ENCODE data around the gene PPIL1.
"Not testable (repeated sequence)": the region's sequence is repeated elsewhere in the genome, so short reads cannot be mapped to it uniquely, and the experiment has no call there.

PPIL1 gene

DNA sequence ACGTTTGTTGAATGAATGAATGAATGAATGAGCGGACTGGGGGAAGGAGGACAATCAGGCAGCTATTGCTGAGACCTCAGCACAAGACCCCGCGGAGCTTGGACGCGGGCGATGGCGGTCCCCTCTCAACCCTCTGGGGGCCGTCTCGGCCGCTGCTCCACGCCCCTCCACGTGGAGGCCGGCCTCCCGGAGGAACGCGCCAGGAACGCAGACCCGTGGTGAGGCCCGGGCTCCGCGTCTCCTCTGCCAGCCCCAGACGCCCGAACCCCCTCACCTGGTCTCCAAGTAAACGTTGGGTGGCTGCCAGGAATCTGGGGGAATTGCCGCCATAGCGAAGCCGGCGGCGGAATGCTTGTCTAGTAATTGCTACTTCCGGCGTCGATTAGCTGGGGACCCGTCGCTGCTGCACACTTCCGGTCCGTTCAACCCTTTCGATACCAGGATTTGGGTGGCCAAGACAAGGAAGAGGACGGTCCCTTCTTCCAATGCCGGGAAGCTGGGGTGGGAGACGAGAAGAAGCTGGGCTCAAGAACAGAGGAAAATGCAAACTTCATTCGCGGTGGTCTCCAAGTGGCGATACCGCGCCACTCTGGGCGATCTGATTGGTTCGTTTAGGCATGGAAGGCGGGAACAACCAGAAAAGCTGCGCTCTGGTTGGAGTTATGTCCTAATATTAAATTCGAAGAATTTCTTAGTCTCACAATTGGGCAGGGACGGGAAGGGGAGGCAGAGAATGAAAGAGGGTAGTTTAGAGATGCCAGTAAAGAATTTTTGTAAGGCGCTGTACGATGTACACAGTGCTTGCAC, at the start of gene PPIL1:
PPIL1 (minus strand) TSS at position 361 of the 807 bp plus-strand sequence; CDS start at position 330, 31 bp downstream.
- H3K4me3 ChIP-seq (ENCODE audit: low read depth, low read length) = peak within 1 kb of the TSS; percentile 89
- DNase-seq (ENCODE audit: low read depth) = peak; percentile 64

DNA sequence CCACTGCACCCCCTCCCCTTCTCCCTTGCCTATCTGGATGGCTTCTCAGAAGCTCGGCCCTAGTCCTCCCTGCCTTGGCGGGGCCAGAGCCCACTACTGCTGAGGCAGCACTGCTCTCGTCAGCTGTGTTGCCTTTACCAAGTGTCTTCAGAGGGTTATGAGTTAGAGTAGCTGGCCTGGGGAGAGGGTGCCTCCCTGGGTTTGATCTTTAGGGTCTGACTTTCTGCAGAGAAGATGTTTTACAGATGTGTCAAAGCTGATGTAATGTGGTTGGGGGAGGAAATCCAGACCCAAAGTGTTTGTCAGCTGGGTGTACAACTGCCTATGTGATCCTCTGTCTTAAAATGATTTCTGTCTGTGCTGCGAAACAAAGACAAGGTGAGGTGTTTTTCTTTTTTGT, 49.5 kb upstream of the PPIL1 start:
- DNase-seq (ENCODE audit: low read depth) = peak; percentile 38
- no peak overlapping the region for H3K4me3 ChIP-seq (ENCODE audit: low read depth, low read length)

DNA sequence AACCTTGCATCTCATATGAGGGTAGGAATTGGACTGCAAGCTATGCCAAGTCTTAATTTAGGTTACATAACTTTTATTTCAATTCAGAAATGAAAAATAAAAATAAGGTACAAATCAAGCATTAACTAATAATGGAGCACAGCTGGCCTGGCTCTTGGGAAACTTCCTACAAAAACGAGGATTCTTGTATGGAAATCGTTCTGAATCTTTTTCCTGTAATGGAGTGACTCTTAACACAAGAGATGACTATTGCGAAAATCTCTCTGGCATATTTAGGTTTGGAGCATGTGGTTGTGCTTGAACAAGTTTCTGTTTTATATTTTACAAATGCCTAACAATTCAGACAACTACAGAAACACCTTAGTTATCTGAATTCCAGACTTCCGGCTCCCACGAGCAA, 45.9 kb upstream of the PPIL1 start:
- DNase-seq (ENCODE audit: low read depth) = no peak
- H3K4me3 ChIP-seq (ENCODE audit: low read depth, low read length) = no peak overlapping the region

DNA sequence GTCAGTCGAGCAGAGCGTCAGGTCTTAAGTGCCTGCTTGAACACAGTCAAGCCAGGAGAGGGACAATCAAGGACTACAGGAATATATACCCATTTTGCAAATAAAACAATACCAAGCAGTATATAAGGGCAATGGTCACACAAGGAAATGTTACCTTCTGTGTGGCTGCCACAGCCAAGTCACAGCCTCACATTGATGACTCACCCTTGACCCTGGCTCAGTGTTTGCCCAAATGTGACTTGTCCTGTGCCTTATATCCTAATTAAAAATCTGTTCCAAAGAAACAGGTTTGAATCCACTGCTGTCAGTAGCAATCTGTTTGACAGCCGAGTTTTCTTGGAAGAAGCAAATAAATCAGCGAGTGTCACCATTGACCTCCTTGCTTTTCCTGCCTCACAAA, 45.4 kb upstream of the PPIL1 start:
- no peak for DNase-seq (ENCODE audit: low read depth)
- no peak overlapping the region for H3K4me3 ChIP-seq (ENCODE audit: low read depth, low read length)

DNA sequence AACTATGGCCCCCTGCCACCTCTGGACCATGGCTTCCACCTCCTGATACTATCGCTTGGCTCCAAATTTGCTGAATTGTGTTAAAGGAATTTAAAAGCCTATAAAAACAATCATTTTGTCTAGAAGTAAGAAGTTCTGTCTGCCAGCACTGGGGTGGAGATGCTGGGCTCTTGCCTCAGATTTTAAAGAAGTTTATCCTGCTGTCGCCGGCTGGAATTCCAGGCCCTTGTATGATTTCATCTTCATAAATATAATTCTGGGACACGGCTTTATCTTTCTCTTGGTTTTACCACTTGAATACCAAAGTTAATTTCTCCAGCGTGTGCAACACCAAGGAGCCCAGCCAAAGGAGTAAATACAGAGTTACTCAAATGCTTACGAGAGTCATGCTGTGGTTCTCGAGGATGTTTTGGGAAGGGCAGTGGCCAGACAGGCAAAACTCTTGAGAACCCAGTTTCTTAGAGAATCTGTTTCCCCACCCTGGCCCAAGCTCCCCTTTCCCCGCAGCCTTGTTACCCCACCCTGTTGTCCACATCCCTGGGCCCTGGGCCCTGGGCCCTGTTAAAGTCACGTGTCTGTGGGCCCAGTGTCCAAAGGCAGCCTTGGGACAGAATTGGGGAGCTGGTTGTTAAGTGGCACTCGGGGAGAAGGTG, 43.1 kb upstream of the PPIL1 start:
- H3K4me3 ChIP-seq (ENCODE audit: low read depth, low read length) = no peak overlapping the region
- DNase-seq (ENCODE audit: low read depth) = no peak

DNA sequence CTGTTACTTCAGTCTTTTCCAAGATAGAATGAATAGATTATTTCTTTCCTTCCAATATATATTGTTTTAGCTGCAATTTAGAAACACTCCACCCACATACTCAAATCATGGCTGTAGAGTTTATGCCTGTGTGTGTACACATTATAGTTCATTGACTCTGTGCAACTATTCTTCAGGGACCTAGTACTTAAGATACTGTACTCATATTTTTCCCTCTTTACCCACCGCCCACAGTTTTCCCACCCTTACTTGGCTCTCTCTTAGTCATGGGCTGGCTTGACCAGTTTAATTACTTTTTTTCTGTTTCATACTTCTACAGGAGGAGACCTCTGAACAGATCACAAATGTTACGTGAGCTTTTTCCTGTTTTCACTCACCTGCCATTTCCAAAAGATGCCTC, 41.5 kb upstream of the PPIL1 start:
- H3K4me3 ChIP-seq (ENCODE audit: low read depth, low read length) = no peak overlapping the region
- DNase-seq (ENCODE audit: low read depth) = peak; percentile 13

DNA sequence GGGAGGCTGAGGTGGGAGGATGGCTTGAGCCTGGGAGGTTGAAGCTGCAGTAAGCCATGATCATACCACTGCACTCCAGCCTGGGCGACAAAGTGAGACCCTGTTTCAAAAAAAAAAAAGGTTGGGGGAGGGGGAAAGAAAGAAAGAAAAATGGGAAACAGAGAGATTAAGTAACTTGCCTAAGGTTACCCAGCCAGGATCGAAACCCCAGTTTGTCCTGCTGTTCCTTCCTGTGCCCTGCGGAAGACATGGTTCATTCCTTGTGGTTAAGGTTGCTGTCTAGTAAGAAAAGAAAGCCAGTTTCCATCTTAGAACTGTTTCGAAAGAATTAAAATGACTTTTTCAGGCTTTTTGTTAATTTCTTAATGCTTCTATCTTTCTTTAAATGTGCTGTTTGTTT, 41.0 kb upstream of the PPIL1 start:
- no peak for DNase-seq (ENCODE audit: low read depth)
- H3K4me3 ChIP-seq (ENCODE audit: low read depth, low read length) = no peak overlapping the region

DNA sequence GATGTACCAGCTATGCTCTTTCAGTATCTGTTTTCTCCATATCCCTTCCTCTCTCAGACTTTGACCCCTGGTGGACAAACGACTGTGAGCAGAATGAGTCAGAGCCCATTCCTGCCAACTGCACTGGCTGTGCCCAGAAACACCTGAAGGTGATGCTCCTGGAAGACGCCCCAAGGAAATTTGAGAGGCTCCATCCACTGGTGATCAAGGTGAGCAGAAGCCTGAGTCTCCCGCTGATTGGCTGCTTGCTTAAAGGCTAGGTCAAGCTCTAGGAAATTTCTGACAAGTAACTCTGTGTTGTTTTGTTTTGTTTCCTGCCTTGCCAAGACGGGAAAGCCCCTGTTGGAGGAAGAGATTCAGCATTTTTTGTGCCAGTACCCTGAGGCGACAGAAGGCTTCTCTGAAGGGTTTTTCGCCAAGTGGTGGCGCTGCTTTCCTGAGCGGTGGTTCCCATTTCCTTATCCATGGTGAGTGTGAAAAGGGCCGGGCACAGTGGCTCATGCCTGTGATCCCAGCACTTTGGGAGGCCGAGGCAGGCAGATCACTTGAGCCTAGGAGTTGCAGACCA, 39.7 kb upstream of the PPIL1 start:
- no peak for DNase-seq (ENCODE audit: low read depth)
- no peak overlapping the region for H3K4me3 ChIP-seq (ENCODE audit: low read depth, low read length)

DNA sequence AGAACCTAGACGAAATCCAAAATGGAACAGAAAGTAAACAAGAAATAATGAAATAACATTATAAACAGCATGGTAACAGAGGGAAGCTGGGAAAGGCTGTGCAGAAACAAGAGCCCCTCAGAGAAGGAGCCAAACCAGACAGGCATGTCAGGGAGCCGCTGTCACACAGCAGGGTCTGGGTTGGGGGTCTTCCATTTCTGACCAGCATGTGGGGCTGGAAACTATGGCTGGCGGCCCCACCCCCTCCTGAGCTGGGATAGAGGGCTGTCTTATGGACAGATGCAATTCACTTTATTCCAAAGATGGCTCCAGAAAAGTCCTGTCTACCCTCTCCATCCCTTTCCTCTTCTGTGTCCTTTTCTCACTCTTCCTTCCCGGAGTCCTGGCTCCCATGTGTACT, 38.5 kb upstream of the PPIL1 start:
- no peak overlapping the region for H3K4me3 ChIP-seq (ENCODE audit: low read depth, low read length)

DNA sequence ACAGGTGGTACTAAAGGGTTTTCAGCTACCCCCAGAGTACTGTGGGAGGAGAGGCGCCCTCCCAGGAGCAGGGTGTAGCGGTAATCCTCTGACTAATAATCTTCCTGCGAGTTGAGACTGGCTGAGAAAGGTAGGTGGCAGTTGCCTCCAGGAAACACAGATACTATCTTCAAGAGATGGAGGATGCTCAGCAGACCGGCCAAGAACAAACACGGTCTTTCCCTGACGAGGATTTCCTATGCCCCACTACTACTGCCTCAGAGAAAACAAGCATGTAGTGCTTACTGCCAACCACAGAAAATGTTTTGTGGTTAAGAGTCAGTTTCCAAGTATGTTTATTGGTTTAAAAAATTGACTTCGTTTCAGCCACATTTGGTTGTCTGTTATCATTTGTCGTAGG, 38.0 kb upstream of the PPIL1 start:
- H3K4me3 ChIP-seq (ENCODE audit: low read depth, low read length) = no peak overlapping the region
- peak; percentile 59 for DNase-seq (ENCODE audit: low read depth)

More for the DNA sequence above, 38.5 kb upstream of the PPIL1 start:
- no peak for DNase-seq (ENCODE audit: low read depth)

DNA sequence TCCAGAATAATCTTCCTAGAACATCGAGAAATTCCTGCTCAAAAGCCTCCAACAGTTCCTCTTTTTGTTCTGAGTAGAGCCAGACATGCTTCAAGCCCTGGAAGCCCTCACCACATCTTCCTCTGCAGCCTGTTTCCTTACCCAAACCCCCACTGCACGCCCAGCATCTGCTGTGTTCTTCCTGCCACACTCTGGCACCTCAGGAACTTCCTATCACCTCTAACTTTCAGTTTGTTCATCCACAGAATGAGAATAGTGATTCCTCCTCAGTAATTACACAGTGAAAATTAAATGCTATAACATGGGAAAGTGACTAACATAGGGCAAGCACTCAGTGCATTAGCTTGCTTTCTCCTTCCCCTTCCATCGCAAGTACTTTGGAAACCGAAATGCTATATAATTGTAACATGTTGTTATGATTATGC, 37.4 kb upstream of the PPIL1 start:
- DNase-seq (ENCODE audit: low read depth) = no peak
- no peak overlapping the region for H3K4me3 ChIP-seq (ENCODE audit: low read depth, low read length)

DNA sequence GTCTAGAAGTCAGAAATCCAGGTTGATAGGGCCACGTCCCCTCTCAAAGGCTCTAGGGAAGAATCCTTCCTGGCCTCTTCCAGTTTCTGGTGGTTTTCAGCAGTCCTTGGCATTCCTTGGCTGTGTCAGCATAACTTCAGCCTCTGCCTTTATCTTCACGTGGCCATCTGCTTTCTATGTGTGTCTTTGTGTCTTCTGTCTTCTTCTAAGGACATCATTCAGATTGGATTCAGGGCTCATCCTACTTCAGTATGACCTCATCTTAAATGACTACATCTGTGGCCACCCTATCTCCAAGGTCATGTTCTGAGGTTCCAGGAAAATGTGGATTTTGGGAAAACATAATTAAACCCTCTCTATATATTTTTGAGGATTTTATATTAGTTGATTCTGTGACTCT, 34.1 kb upstream of the PPIL1 start:
- H3K4me3 ChIP-seq (ENCODE audit: low read depth, low read length) = no peak overlapping the region
- no peak for DNase-seq (ENCODE audit: low read depth)

DNA sequence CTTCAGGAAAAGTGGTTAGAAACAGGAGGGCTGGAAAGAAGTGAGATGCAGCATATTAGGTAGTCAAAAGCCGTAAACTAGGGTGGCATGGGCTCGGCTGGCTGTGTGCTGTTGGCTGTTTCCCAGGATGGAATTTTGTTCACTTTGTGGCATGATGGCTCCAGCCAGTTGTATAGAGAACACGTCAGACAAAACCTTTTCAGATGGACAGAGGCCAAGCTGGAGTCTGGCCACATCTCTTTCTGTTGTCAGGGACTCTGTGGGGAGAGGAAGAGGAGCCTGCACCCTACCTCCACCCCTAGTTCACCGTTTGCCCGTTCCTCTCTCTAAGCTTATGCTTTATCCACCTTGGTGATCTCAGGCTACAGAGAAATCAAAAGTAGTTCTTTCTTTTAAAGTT, 33.2 kb upstream of the PPIL1 start:
- no peak overlapping the region for H3K4me3 ChIP-seq (ENCODE audit: low read depth, low read length)
- DNase-seq (ENCODE audit: low read depth) = no peak

DNA sequence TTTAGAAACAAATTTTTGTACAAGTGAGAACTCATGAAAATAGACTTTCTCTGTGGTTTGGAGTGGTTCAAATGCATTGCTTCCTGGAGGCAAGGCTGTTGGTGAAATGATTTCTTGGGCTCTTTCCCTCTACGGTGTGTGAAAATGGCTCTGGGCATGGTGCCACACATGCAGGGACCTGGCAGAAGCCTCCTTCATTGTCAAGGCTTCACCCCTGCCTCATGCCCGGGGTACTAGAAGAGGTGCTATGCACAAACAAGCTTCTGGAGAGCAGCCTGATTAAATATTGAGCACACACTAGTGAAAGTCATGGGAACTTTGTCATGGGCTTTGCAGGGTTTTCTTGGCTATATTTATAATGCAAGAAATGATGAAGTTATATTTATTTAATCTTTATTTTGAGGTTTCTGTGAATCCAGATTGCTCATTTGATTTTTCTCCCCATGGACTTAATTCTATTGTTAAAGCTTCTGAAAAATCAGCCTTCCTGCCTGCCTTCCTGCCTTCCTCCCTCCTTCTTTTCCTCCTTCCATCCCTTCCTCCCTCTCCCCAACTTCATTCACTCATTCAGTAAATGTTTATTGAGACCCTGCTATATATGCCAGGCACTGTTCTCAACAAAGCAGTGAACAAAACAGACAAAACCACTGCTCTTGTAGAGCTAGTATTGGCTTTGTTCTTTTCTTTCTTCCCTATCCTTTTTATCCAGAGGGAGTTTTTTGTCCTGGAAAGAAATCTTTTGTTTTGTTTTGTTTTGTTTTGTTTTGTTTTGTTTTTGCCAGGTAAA, 32.1 kb upstream of the PPIL1 start:
- no peak for DNase-seq (ENCODE audit: low read depth)
- no peak overlapping the region for H3K4me3 ChIP-seq (ENCODE audit: low read depth, low read length)

DNA sequence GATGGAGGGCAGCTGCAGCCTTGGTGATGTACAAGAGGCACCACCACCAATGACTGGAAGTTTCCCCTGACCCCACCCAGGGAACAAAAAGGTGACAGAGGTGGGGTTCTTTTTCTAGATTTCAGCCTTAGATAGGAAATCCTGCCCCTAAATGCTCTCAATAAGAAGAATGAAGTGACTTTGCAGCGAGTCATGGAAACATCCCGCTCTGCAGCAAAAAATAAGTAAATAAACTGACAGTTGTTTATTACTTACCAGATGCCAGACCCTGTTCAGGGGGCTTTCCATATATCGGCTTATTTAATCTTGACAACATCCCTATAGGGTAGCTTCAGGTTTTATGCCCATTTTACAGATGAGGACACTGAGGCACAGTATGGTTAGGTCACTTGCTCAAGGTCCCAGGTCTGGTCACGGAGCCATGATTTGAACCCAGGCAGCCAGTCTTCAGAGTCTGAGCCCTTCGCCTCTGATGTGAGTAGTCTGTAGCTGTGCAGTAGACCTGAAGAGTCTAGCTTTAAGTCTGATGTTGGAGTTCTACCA, 30.3 kb upstream of the PPIL1 start:
- no peak overlapping the region for H3K4me3 ChIP-seq (ENCODE audit: low read depth, low read length)
- DNase-seq (ENCODE audit: low read depth) = no peak

DNA sequence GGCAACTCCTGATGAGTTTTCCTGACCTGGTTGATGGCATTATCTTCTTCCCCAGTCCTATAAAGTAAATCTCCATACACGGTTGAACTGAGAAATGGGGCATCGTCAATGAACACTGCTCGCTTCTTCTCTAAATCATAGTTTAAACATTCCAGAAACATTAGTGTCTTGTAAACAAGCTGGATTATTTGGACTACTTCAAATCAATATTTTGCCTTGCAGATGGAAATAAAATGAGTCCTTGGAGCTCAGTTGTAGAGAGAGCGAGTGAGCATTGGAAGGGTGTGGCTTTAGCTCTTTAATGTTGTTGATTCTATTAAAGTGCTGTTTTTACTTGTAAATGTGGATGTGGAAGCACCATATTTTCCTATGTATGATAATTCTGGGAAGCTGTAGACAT, 29.5 kb upstream of the PPIL1 start:
- no peak overlapping the region for H3K4me3 ChIP-seq (ENCODE audit: low read depth, low read length)
- no peak for DNase-seq (ENCODE audit: low read depth)

DNA sequence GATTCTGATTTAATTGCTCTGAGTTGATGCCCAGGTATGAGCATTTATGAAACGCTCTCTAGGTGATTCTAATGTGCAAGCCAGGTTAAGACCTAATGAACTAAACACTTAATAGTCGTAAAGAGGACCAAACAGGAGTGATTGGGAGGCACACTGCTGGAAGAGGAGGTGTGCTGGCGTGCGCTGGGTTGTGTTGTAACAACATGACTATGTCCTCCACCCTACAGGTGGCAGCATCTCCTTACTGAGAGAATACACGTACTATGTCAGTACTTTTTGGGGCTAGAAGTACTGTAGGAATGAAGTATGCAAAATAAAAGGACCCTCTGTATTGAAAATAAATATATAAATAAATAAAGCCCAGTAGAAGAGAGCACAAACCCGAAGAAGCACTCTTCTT, 23.0 kb upstream of the PPIL1 start:
- H3K4me3 ChIP-seq (ENCODE audit: low read depth, low read length) = no peak overlapping the region
- DNase-seq (ENCODE audit: low read depth) = no peak

DNA sequence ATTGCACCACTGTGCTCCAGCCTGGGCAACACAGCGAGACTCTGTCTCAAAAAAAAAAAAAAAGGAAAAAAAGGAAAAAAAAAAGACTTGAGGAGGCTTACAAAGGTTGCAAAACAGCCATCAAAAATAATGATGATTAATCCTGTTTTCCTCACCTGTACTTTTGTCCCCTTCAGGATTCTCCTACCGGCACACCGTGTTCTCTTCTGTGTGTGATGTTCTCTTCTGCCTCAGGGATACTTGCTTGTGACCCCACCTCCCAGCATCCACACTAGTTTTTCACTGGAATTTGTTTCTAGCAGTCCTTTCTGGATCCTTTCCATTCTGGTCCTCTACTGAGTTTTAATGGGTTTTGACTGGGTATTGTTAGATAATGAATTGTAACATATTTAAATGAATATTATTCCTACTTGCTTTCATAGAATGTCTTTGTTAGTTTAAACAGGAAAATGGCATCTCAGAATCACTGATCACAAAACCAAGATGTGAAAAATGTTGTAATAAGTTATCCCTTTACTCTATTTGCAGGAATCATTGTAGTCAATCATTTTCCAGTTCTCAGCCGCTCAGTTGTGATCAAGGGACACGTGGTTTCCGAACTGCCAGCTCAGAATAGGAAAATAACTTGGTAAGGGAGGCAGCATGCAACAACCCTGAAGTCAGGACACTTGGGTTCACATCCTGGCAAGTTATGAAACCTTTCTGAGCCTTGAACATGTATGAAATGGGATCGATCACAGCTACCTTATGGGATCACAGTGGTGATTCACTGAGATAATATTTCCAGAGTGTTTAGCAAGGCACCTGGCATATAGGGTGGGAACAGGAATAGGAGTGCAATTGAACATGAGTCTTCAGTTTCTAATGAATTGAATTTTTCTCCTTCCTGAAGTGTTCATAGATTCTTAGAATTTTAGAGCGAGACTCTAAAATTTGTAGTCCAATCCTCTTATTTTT, 19.7 kb upstream of the PPIL1 start:
- H3K4me3 ChIP-seq (ENCODE audit: low read depth, low read length) = no peak overlapping the region
- no peak for DNase-seq (ENCODE audit: low read depth)

DNA sequence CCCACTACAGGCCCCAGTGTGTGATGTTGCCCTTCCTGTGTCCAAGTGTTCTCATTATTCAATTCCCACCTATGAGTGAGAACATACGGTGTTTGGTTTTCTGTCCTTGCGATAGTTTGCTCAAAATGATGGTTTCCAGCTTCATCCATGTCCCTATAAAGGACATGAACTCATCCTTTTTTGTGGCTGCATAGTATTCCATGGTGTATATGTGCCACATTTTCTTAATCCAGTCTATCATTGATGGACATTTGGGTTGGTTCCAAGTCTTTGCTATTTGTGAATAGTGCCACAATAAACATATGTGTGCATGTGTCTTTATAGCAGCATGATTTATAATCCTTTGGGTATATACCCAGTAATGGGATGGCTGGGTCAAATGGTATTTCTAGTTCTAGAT, 16.6 kb upstream of the PPIL1 start:
- DNase-seq (ENCODE audit: low read depth); H3K4me3 ChIP-seq (ENCODE audit: low read depth, low read length): not testable (repeated sequence)
